K562 (cell line): Measurements from ENCODE around the gene CNR2. TPM values are rescaled to one million over a fixed set of nuclear protein-coding genes. Genes with fewer than 3 reads are reported as not detected.

ENCODE experiments used
- ATAC-seq: fragments of 200-7000 bp; cut with Tn5 transposase; 3 replicates; pipeline ENCODE4 v1.9.1; 2020; ENCODE audit warnings: moderate library complexity
- BruUV-seq: library from RNA; stranded (reverse); fragments of 400-500 nt; replicated peaks from 2 replicates; lab custom pipeline; 2021; lab: Mats Ljungman, UMichigan
- CTCF ChIA-PET: fragments of 300-600 bp; formaldehyde crosslinking; extraction: SDS; loops from one replicate; lab custom pipeline; 2021; ENCODE audit warnings: low intra/inter-chr PET ratio; lab: Yijun Ruan, JAX
- POLR2A ChIA-PET: fragments of 300-600, 350-650 bp; sonication (Branson Sonifier 250); formaldehyde crosslinking; extraction: SDS; loops from one replicate; lab custom pipeline; 2021; ENCODE audit warnings: antibody characterized with exemption, inconsistent platforms; lab: Yijun Ruan, JAX
- DNase-seq, 4 experiments: peaks; one replicate each; pipeline versions ENCODE4 v3.0.0 to v3.0.0-alpha.2; 2011 to 2018; ENCODE audit warnings: low spot score in 3 of 4, mixed read lengths in 3 of 4; ENCODE audit errors: extremely low read depth in 1 of 4
- FAIRE-seq: peaks from 2 replicates; lab custom pipeline; 2011; peaks lifted over from hg19 to GRCh38; lab: Jason Lieb, UNC
- H2AFZ ChIP-seq: 2 replicates; pipeline ENCODE4 v1.6.0; 2011; ENCODE audit warnings: low read depth, low read length, control low read depth, inconsistent platforms
- H3K27ac ChIP-seq: fragments of 200-600 bp; 3 replicates; pipeline ENCODE4 v1.8.0; 2011; ENCODE audit warnings: low read depth, mild to moderate bottlenecking, control low read depth, inconsistent platforms, low read length, moderate library complexity, mixed read lengths; ENCODE audit errors: extremely low read depth
- H3K27me3 ChIP-seq, 2 experiments: fragments of 300-600 bp in 1 of 2; 2 replicates in 1 of 2; 3 replicates in 1 of 2; pipeline versions ENCODE4 v1.6.0 to v1.8.0; 2011; ENCODE audit warnings: inconsistent platforms in 2 of 2, low read length in 2 of 2, mild to moderate bottlenecking in 1 of 2, mixed read lengths in 1 of 2, moderate library complexity in 1 of 2; ENCODE audit not compliant: control insufficient read depth in 2 of 2, insufficient read depth in 2 of 2
- H3K36me3 ChIP-seq: fragments of 300-600 bp; 3 replicates; pipeline ENCODE4 v1.8.0; 2011; ENCODE audit warnings: mild to moderate bottlenecking, low read length, inconsistent platforms; ENCODE audit not compliant: control insufficient read depth, insufficient read depth
- H3K4me1 ChIP-seq, 2 experiments: fragments of 200-600 bp in 1 of 2; replicated peaks in 1 of 2; 2 replicates in 1 of 2; 3 replicates in 1 of 2; pipeline versions ENCODE4 v1.5.1 to v1.8.0; 2011; ENCODE audit warnings: inconsistent platforms in 2 of 2, low read length in 2 of 2, mild to moderate bottlenecking in 1 of 2, mixed read lengths in 1 of 2, moderate library complexity in 1 of 2; ENCODE audit not compliant: control insufficient read depth in 2 of 2, insufficient read depth in 2 of 2
- H3K4me2 ChIP-seq: 2 replicates; pipeline ENCODE4 v1.6.1; 2011; ENCODE audit warnings: low read length, control low read depth, inconsistent platforms, mixed read lengths; ENCODE audit not compliant: insufficient read depth
- H3K4me3 ChIP-seq: fragments of 200-600 bp; sonication (generic), shearing (Covaris generic); 2 replicates; pipeline ENCODE4 v1.5.1; 2016; ENCODE audit warnings: control low read depth, inconsistent platforms
- H3K79me2 ChIP-seq: fragments of 200-600 bp; 3 replicates; pipeline ENCODE4 v1.8.0; 2011; ENCODE audit warnings: low read length, inconsistent platforms; ENCODE audit not compliant: control insufficient read depth, insufficient read depth
- H3K9ac ChIP-seq, 2 experiments: 2 replicates each; pipeline versions ENCODE4 v1.6.0 to v1.6.1; 2011; ENCODE audit warnings: low read depth in 2 of 2, low read length in 2 of 2, control low read depth in 1 of 2, inconsistent platforms in 1 of 2, mild to moderate bottlenecking in 1 of 2, mixed read lengths in 1 of 2; ENCODE audit not compliant: insufficient read depth in 1 of 2
- H3K9me1 ChIP-seq: one replicate; pipeline ENCODE4 v1.6.0; 2011; ENCODE audit warnings: inconsistent platforms, mild to moderate bottlenecking, low read length, moderate library complexity; ENCODE audit not compliant: control insufficient read depth, insufficient read depth
- H3K9me3 ChIP-seq: replicated peaks from 2 replicates; pipeline ENCODE4 v1.5.1; 2011; ENCODE audit warnings: low read depth, low read length, inconsistent platforms; ENCODE audit not compliant: control insufficient read depth, insufficient read depth
- H4K20me1 ChIP-seq: replicated peaks from 2 replicates; pipeline ENCODE4 v1.6.1; 2011; ENCODE audit warnings: low read length, inconsistent platforms, mixed read lengths; ENCODE audit not compliant: control insufficient read depth, insufficient read depth
- BCL6 ChIP-seq: fragments of 250-450 bp; sonication (Bioruptor Pico); IDR thresholded peaks from 2 replicates; pipeline ENCODE4 v1.4.0; 2020
- CHD2 ChIP-seq: IDR thresholded peaks from 2 replicates; pipeline ENCODE4 v1.6.1; 2011; ENCODE audit warnings: low read depth, low read length
- DNMT1 ChIP-seq: fragments of 450-650 bp; IDR thresholded peaks from 2 replicates; pipeline ENCODE4 v1.6.1; 2016; ENCODE audit warnings: antibody characterized with exemption, mild to moderate bottlenecking
- GATAD2B ChIP-seq: fragments of 450-650 bp; IDR thresholded peaks from 2 replicates; pipeline ENCODE4 v1.6.1; 2017; ENCODE audit warnings: mild to moderate bottlenecking, borderline replicate concordance
- GTF2A2 ChIP-seq: IDR thresholded peaks from 2 replicates; pipeline ENCODE4 v1.6.1; 2016; ENCODE audit warnings: mild to moderate bottlenecking, missing genetic modification characterization, missing compliant biosample characterization
- HNRNPL ChIP-seq: fragments of 200-400 bp; formaldehyde crosslinking; IDR thresholded peaks from 2 replicates; pipeline ENCODE4 v1.6.1; 2017; ENCODE audit warnings: low read depth, mild to moderate bottlenecking, low read length
- MTA1 ChIP-seq: fragments of 450-650 bp; IDR thresholded peaks from 2 replicates; pipeline ENCODE4 v1.6.1; 2017; ENCODE audit warnings: borderline replicate concordance
- MXD1 ChIP-seq: fragments of 250-450 bp; sonication (Bioruptor Pico); IDR thresholded peaks from 2 replicates; pipeline ENCODE4 v1.8.0; 2021; ENCODE audit warnings: borderline replicate concordance, mild to moderate bottlenecking, moderate library complexity; ENCODE audit not compliant: poor library complexity, severe bottlenecking
- MYNN ChIP-seq, 2 experiments: sonication (generic); formaldehyde crosslinking in 1 of 2; IDR thresholded peaks; 2 replicates each; pipeline versions ENCODE4 v1.5.0 to v1.6.1; 2016 to 2020; ENCODE audit warnings: antibody characterized with exemption in 1 of 2, missing genetic modification reagents in 1 of 2
- NFRKB ChIP-seq: fragments of 450-650 bp; IDR thresholded peaks from 2 replicates; pipeline ENCODE4 v1.6.1; 2016; ENCODE audit warnings: low read depth
- PHF20 ChIP-seq: fragments of 450-650 bp; IDR thresholded peaks from 2 replicates; pipeline ENCODE4 v1.6.1; 2018; ENCODE audit not compliant: partially characterized antibody
- SREBF2 ChIP-seq: sonication (generic); formaldehyde crosslinking; IDR thresholded peaks from 2 replicates; pipeline ENCODE4 v1.4.0; 2020; ENCODE audit warnings: mild to moderate bottlenecking, missing genetic modification reagents
- ZFPM2 ChIP-seq: fragments of 250-450 bp; sonication (Bioruptor Pico); IDR thresholded peaks from 2 replicates; pipeline ENCODE4 v1.5.1; 2022; ENCODE audit warnings: mild to moderate bottlenecking
- ZNF146 ChIP-seq: IDR thresholded peaks from one replicate; pipeline ENCODE4 v1.6.1; 2018; ENCODE audit warnings: missing compliant biosample characterization; ENCODE audit not compliant: unreplicated experiment
- ZNF239 ChIP-seq: fragments of 250-450 bp; sonication (Bioruptor Pico); IDR thresholded peaks from 2 replicates; pipeline ENCODE4 v1.4.0; 2020; ENCODE audit warnings: mild to moderate bottlenecking
- ZNF695 ChIP-seq: fragments of 450-650 bp; formaldehyde crosslinking; IDR thresholded peaks from 2 replicates; pipeline ENCODE4 v1.4.0; 2020; ENCODE audit warnings: mild to moderate bottlenecking, moderate library complexity
- ZNF766 ChIP-seq: fragments of 200-800 bp; sonication (Bioruptor generic); conservative IDR thresholded peaks from 2 replicates; pipeline ENCODE4 v1.6.1; 2016; ENCODE audit warnings: missing genetic modification characterization, missing compliant biosample characterization
- ZNF830 ChIP-seq: fragments of 250-450 bp; sonication (Bioruptor Pico); IDR thresholded peaks from 2 replicates; pipeline ENCODE4 v1.5.0; 2021; ENCODE audit warnings: mild to moderate bottlenecking
- WGBS: fragments of 100-300 bp; shearing (Covaris generic); methylation state at CpG from one replicate; pipeline ENCODE4 v1.1.6; 2016; ENCODE audit warnings: low coverage, mixed read lengths; ENCODE audit not compliant: insufficient coverage; ENCODE audit errors: missing lambda C conversion rate; 5-methylcytosine and 5-hydroxymethylcytosine counted together
- in situ Hi-C: fragments of 300-500 bp; cut with MboI; formaldehyde crosslinking; loops from 4 replicates; pipeline ENCODE4 v1.15.0; 2018; ENCODE audit warnings: inconsistent platforms, mixed read lengths
- intact Hi-C: fragments of 100-400 bp; cut with micrococcal nuclease; formaldehyde crosslinking; loops from 2 replicates; pipeline ENCODE4 v1.14.2; 2022
- polyA plus RNA-seq, 8 experiments: library from polyadenylated mRNA; depleted of rRNA in 4 of 8; stranded (reverse) in 5 of 8; unstranded in 3 of 8; fragments of >200 nt; fragmentation: Nextera tagmentation in 2 of 8; fragmentation: Illumina TruSeq in 1 of 8; extraction: Ambion mirVana in 2 of 8; extraction: Trizol in 1 of 8; gene quantifications; 2 replicates each; pipeline versions ENCODE4 v1.2.1 to v1.2.3, GENCODE V29; 2011 to 2014; ENCODE audit warnings: inconsistent platforms in 1 of 8, missing spikeins in 1 of 8
- total RNA-seq, 7 experiments: library from RNA; depleted of rRNA in 6 of 7; stranded (reverse); fragments of >200 nt in 6 of 7; fragmentation: Illumina TruSeq in 2 of 7; extraction: Trizol in 2 of 7; gene quantifications; 2 replicates each; pipeline versions ENCODE4 v1.2.1 to v1.2.3, GENCODE V29; 2011 to 2021; ENCODE audit warnings: low replicate concordance in 1 of 7

CNR2 gene
- total and polyA plus RNA-seq, 9 of the 15 experiments (the other 6 are each of a cell fraction or from before 2014, with no cell fraction given) = not detected

- CTCF ChIA-PET = interaction anchor here (0.6 kb wide), 1 partner anchor 800 kb away, joined by 3 read pairs; no protein-coding TSS in a partner anchor
- H4K20me1 ChIP-seq = no peaks in the 10 kb centered on the region
- WGBS = 84% methylated on average over 8 of the region's 8 CpGs
- no peak for TF ChIP-seq CHD2
- no peak for TF ChIP-seq BCL6
- TF ChIP-seq ZNF146 = no peak
- TF ChIP-seq ZNF695 (CRISPR knock-in tag) = no peak
- TF ChIP-seq MTA1 = no peak
- TF ChIP-seq SREBF2 = no peak
- no peak for TF ChIP-seq PHF20
- no peak for TF ChIP-seq ZNF239 (CRISPR knock-in tag)
- TF ChIP-seq ZFPM2 (CRISPR knock-in tag) = no peak
- no peak for TF ChIP-seq GTF2A2
- no peak for TF ChIP-seq NFRKB
- TF ChIP-seq GATAD2B = no peak
- no peak for TF ChIP-seq HNRNPL
- TF ChIP-seq MYNN (IDR thresholded peaks at IDR 0.05) = no peak
- no peak for TF ChIP-seq MYNN (CRISPR knock-in tag; IDR thresholded peaks at IDR 0.05)
- TF ChIP-seq DNMT1 = no peak
- no peak for TF ChIP-seq ZNF766 (CRISPR knock-in tag)
- no peak for TF ChIP-seq MXD1 (CRISPR knock-in tag)
- TF ChIP-seq ZNF830 (CRISPR knock-in tag) = no peak
- TF ChIP-seq, all 486 proteins: peak for 0
- DNase-seq = no peak
- Histone ChIP-seq H3K9me3 (no peaks in the 10 kb centered on the region), H2AFZ (no peak overlapping the region), H3K9me1 (no peaks in the 10 kb centered on the region), H3K36me3 (no peaks in the 10 kb centered on the region), H3K4me2 (no peak overlapping the region), H3K27me3 (no peaks in the 10 kb centered on the region), H3K27ac (no peak overlapping the region), H3K4me1 (peaks cover 34 to 41% of the 10 kb centered on the region in 2 experiments), H3K79me2 (no peaks in the 10 kb centered on the region), H3K4me3 (no peak overlapping the region), H3K9ac (no peak overlapping the region)
- intact Hi-C loops = no loop called here
- no peak for FAIRE-seq
- in situ Hi-C loops = no loop called here
- BruUV-seq = no TSS peak
- no peak for ATAC-seq
- POLR2A ChIA-PET = interaction anchor here (0.6 to 1.8 kb wide), 6 partner anchors 10 to 132 kb away, joined by 3 to 8 read pairs (median 4); partner anchors contain the start of gene PITHD1
These were observed 3.0 kb downstream of the CNR2 start for GRCh38 chr1:23910144-23910543.
